HepG2 (cell line): Measurements from ENCODE around the gene CAPZB. TPM values are rescaled to one million over a fixed set of nuclear protein-coding genes. Genes with fewer than 3 reads are reported as not detected.

Source experiments
- ATF3 ChIP-seq: sonication (generic); formaldehyde crosslinking; IDR thresholded peaks from 2 replicates; pipeline ENCODE4 v1.4.0; 2020; ENCODE audit warnings: missing genetic modification reagents
- BCL6 ChIP-seq: IDR thresholded peaks from 2 replicates; pipeline ENCODE4 v1.6.1; 2016; ENCODE audit warnings: missing genetic modification reagents, missing compliant biosample characterization
- CC2D1A ChIP-seq: sonication (generic); formaldehyde crosslinking; IDR thresholded peaks from 2 replicates; pipeline ENCODE4 v1.8.1; 2023; ENCODE audit warnings: mild to moderate bottlenecking, missing genetic modification reagents
- GPN1 ChIP-seq: sonication (generic); formaldehyde crosslinking; IDR thresholded peaks from 2 replicates; pipeline ENCODE4 v1.5.1; 2020; ENCODE audit warnings: missing genetic modification reagents, borderline replicate concordance
- IRF1 ChIP-seq: sonication (generic); formaldehyde crosslinking; IDR thresholded peaks from 2 replicates; pipeline ENCODE4 v1.4.0; 2020; ENCODE audit warnings: low read depth, mild to moderate bottlenecking, missing genetic modification reagents
- JUNB ChIP-seq: sonication (generic); formaldehyde crosslinking; IDR thresholded peaks from 2 replicates; pipeline ENCODE4 v1.8.0; 2022; ENCODE audit warnings: missing genetic modification reagents, mild to moderate bottlenecking, borderline replicate concordance
- KAT8 ChIP-seq: IDR thresholded peaks from 2 replicates; pipeline ENCODE4 v1.6.1; 2016; ENCODE audit warnings: missing genetic modification reagents, missing compliant biosample characterization
- PAX8 ChIP-seq: sonication (generic); formaldehyde crosslinking; IDR thresholded peaks from 2 replicates; pipeline ENCODE4 v1.8.0; 2022; ENCODE audit warnings: mild to moderate bottlenecking, missing genetic modification reagents, borderline replicate concordance
- PHF5A ChIP-seq: IDR thresholded peaks from one replicate; pipeline ENCODE4 v1.6.1; 2018; ENCODE audit warnings: low read depth, missing genetic modification reagents; ENCODE audit not compliant: unreplicated experiment
- POGZ ChIP-seq: sonication (generic); formaldehyde crosslinking; IDR thresholded peaks from 2 replicates; pipeline ENCODE4 v1.4.0; 2020; ENCODE audit warnings: mild to moderate bottlenecking, missing genetic modification reagents
- TCF7L2 ChIP-seq: IDR thresholded peaks from 2 replicates; pipeline ENCODE4 v1.6.1; 2011; ENCODE audit warnings: mild to moderate bottlenecking, low read depth, low read length, moderate library complexity
- ZBTB20 ChIP-seq: sonication (generic); formaldehyde crosslinking; IDR thresholded peaks from 2 replicates; pipeline ENCODE4 v1.8.1; 2023; ENCODE audit warnings: missing genetic modification reagents, low read depth, mild to moderate bottlenecking, borderline replicate concordance
- ZBTB43 ChIP-seq: sonication (generic); formaldehyde crosslinking; conservative IDR thresholded peaks from 2 replicates; pipeline ENCODE4 v1.4.0; 2020; ENCODE audit warnings: missing genetic modification reagents
- ZBTB7A ChIP-seq: sonication (generic); formaldehyde crosslinking; IDR thresholded peaks from 2 replicates; pipeline ENCODE4 v1.8.0; 2022; ENCODE audit warnings: mild to moderate bottlenecking, missing genetic modification reagents
- ZNF230 ChIP-seq: sonication (generic); formaldehyde crosslinking; IDR thresholded peaks from 2 replicates; pipeline ENCODE4 v1.4.0; 2020; ENCODE audit warnings: mild to moderate bottlenecking, missing genetic modification reagents
- ZNF510 ChIP-seq: sonication (generic); formaldehyde crosslinking; IDR thresholded peaks from 2 replicates; pipeline ENCODE4 v1.4.0; 2020; ENCODE audit warnings: low read depth, mild to moderate bottlenecking, missing genetic modification reagents
- ZNF607 ChIP-seq: sonication (generic); formaldehyde crosslinking; IDR thresholded peaks from 2 replicates; pipeline ENCODE4 v1.5.1; 2020; ENCODE audit warnings: missing genetic modification reagents, mild to moderate bottlenecking, borderline replicate concordance
- polyA plus RNA-seq, 8 experiments: library from polyadenylated mRNA; depleted of rRNA in 3 of 8; stranded (reverse) in 7 of 8; unstranded in 1 of 8; fragments of >200 nt; fragmentation: Illumina TruSeq in 4 of 8; extraction: Trizol in 4 of 8; gene quantifications; 2 replicates each; pipeline versions ENCODE4 v1.2.1 to v1.2.3, GENCODE V29; 2011 to 2016; ENCODE audit warnings: low read depth in 4 of 8, missing spikeins in 1 of 8, mixed read lengths in 1 of 8; ENCODE audit not compliant: insufficient read depth in 1 of 8
- total RNA-seq, 5 experiments: library from RNA; depleted of rRNA; stranded (reverse); fragments of >200 nt; fragmentation: Illumina TruSeq; extraction: Trizol; gene quantifications; 2 replicates each; pipeline ENCODE4 v1.2.3, GENCODE V29; 2016; ENCODE audit warnings: low read depth in 1 of 5
- TF ChIP-seq, protein P1 (sequence below): sonication (generic); formaldehyde crosslinking; IDR thresholded peaks from 2 replicates; pipeline ENCODE4 v1.5.0; 2020; ENCODE audit warnings: mild to moderate bottlenecking, missing genetic modification reagents, borderline replicate concordance
- TF ChIP-seq, protein P2 (sequence below), 2 experiments: sonication (generic) in 1 of 2; formaldehyde crosslinking in 1 of 2; IDR thresholded peaks; 2 replicates each; pipeline versions ENCODE4 v1.4.0 to v1.6.1; 2016 to 2020; ENCODE audit warnings: borderline replicate concordance in 1 of 2, low read depth in 1 of 2, mild to moderate bottlenecking in 1 of 2, missing genetic modification reagents in 1 of 2

Gene CAPZB
- total and polyA plus RNA-seq, 2 of the 13 experiments (the other 11 are each of a cell fraction or from before 2014, with no cell fraction given): 58.9 to 76.9 TPM

DNA sequence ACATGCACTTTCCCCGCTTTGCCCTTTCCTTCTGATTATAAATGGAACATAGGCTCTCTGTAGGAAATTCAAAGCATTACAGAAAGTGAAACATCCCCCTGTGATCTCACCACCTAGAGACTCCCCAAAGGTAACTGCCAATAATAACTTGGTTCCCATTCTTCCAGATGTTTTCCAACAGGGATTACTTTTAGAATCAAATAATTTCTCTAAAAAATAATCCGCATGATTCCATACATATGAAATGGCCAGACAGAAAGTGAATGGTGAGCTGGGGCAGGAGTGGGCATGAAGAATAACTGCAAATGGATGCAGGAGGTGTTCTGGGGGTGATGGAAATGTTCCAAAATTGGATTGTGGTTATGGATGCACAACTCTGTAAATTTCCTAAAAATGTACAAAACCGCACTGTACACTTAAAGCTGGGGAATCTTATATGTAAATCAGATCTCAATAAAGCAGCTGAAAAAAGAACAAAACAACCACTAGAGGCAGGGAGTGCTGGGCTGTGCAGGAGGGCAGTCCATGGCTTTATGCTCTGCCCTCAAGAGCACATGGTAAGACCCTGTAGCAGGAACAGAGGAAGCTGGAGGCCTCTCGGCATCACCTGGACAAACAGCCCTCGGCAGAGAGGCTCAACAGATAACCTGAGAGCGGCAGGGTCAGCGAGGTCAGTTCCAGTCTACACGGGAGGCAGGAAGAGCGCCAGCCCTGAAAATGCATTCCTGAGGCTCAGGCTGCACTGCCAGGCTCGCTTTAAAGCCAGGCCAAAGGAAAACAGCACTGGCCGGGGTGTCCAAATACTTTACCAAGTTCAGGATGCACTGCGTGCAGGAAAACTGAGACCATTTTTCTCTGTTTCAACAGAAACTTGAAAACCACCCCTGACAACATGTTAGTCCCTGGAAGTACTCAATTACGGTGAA lies 39.7 kb downstream of the CAPZB start (continued):
- no peak for TF ChIP-seq PHF5A (CRISPR knock-in tag)
- no peak for TF ChIP-seq IRF1 (CRISPR knock-in tag)
- TF ChIP-seq, protein P1, sequence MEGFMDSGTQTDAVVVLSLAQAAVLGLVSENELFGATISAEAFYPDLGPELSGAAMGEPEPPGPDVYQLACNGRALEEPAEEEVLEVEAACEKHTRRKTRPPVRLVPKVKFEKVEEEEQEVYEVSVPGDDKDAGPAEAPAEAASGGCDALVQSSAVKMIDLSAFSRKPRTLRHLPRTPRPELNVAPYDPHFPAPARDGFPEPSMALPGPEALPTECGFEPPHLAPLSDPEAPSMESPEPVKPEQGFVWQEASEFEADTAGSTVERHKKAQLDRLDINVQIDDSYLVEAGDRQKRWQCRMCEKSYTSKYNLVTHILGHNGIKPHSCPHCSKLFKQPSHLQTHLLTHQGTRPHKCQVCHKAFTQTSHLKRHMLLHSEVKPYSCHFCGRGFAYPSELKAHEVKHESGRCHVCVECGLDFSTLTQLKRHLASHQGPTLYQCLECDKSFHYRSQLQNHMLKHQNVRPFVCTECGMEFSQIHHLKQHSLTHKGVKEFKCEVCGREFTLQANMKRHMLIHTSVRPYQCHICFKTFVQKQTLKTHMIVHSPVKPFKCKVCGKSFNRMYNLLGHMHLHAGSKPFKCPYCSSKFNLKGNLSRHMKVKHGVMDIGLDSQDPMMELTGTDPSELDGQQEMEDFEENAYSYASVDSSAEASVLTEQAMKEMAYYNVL (CRISPR knock-in tag): peak; percentile 75; the same call in 1 of the 2 replicates
- TF ChIP-seq BCL6: peak; percentile 88
- peak; percentile 69 for TF ChIP-seq POGZ (CRISPR knock-in tag)
- no peak for TF ChIP-seq PAX8 (CRISPR knock-in tag)
- TF ChIP-seq ZNF607 (CRISPR knock-in tag): no peak
- TF ChIP-seq CC2D1A (CRISPR knock-in tag): 0 out of 2 replicates have a peak, but pooled peaks have one; percentile 24
- TF ChIP-seq TCF7L2: no peak
- no peak for TF ChIP-seq ZNF510 (CRISPR knock-in tag)
- TF ChIP-seq JUNB: no peak
- no peak for TF ChIP-seq ZNF230
- TF ChIP-seq KAT8 (CRISPR knock-in tag): peak; percentile 62; the same call in 1 of the 2 replicates
- TF ChIP-seq ZBTB20 (CRISPR knock-in tag): peak; percentile 71; the same call in 1 of the 2 replicates
- TF ChIP-seq GPN1 (CRISPR knock-in tag): no peak
- 0 out of 2 replicates have a peak, but pooled peaks have one; percentile 40 for TF ChIP-seq ZBTB7A (CRISPR knock-in tag)
- peak; percentile 52 for TF ChIP-seq ATF3
- TF ChIP-seq, protein P2, sequence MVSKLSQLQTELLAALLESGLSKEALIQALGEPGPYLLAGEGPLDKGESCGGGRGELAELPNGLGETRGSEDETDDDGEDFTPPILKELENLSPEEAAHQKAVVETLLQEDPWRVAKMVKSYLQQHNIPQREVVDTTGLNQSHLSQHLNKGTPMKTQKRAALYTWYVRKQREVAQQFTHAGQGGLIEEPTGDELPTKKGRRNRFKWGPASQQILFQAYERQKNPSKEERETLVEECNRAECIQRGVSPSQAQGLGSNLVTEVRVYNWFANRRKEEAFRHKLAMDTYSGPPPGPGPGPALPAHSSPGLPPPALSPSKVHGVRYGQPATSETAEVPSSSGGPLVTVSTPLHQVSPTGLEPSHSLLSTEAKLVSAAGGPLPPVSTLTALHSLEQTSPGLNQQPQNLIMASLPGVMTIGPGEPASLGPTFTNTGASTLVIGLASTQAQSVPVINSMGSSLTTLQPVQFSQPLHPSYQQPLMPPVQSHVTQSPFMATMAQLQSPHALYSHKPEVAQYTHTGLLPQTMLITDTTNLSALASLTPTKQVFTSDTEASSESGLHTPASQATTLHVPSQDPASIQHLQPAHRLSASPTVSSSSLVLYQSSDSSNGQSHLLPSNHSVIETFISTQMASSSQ (IDR thresholded peaks at IDR 0.05; ENCODE audit: low read depth): no peak
- TF ChIP-seq, protein P2 (CRISPR knock-in tag; IDR thresholded peaks at IDR 0.05; ENCODE audit: borderline replicate concordance): peak; percentile 63; the same call in 1 of the 2 replicates
- TF ChIP-seq ZBTB43: peak; percentile 63; the same call in 1 of the 2 replicates
